Non-pigmented ciliary epithelial cell (primary cell): ENCODE data around the gene ASIC2.

Experiments used
- DNase-seq: peaks from one replicate; pipeline ENCODE4 v3.0.0-alpha.2; 2010; ENCODE audit warnings: low read depth

Gene ASIC2

GRCh38 chr17:33152783-33153182 is 140.3 kb downstream of the ASIC2 start:
- no peak for DNase-seq

GRCh38 chr17:33151565-33151964 is 141.5 kb downstream of the ASIC2 start:
- DNase-seq, result no peak

- DNase-seq, result no peak
These were observed 147.2 kb downstream of the ASIC2 start for GRCh38 chr17:33145941-33146340.

- no peak for DNase-seq
These were observed 148.3 kb downstream of the ASIC2 start for GRCh38 chr17:33144837-33145236.

GRCh38 chr17:33142705-33143299 is 150.3 kb downstream of the ASIC2 start:
- no peak for DNase-seq

GRCh38 chr17:33140413-33141099 is 152.5 kb downstream of the ASIC2 start:
- DNase-seq, result no peak

GRCh38 chr17:33138627-33139026 is 154.5 kb downstream of the ASIC2 start:
- no peak for DNase-seq

GRCh38 chr17:33137426-33137825 is 155.7 kb downstream of the ASIC2 start:
- no peak for DNase-seq

- DNase-seq, result no peak
These were observed 157.4 kb downstream of the ASIC2 start for GRCh38 chr17:33135691-33136090.

- no peak for DNase-seq
These were observed 161.5 kb downstream of the ASIC2 start for GRCh38 chr17:33131620-33132019.

- DNase-seq, result no peak
These were observed 165.4 kb downstream of the ASIC2 start for GRCh38 chr17:33127706-33128105.

GRCh38 chr17:33126086-33126485 is 167.0 kb downstream of the ASIC2 start:
- no peak for DNase-seq

- no peak for DNase-seq
These were observed 167.5 kb downstream of the ASIC2 start for GRCh38 chr17:33125552-33125950.

- DNase-seq, result no peak
These were observed 168.1 kb downstream of the ASIC2 start for GRCh38 chr17:33124871-33125551.

GRCh38 chr17:33124185-33124584 is 168.9 kb downstream of the ASIC2 start:
- DNase-seq, result no peak

- no peak for DNase-seq
These were observed 171.3 kb downstream of the ASIC2 start for GRCh38 chr17:33121756-33122155.

- no peak for DNase-seq
These were observed 171.8 kb downstream of the ASIC2 start for GRCh38 chr17:33121272-33121671.

GRCh38 chr17:33120103-33120502 is 173.0 kb downstream of the ASIC2 start:
- no peak for DNase-seq

GRCh38 chr17:33118391-33119075 is 174.6 kb downstream of the ASIC2 start:
- no peak for DNase-seq

GRCh38 chr17:33116021-33116551 is 177.0 kb downstream of the ASIC2 start:
- no peak for DNase-seq

GRCh38 chr17:33115366-33115765 is 177.7 kb downstream of the ASIC2 start:
- DNase-seq, result no peak

- no peak for DNase-seq
These were observed 179.1 kb downstream of the ASIC2 start for GRCh38 chr17:33113991-33114370.
